OCI-LY3 (cell line): ENCODE measurements around the gene GPC3.

Source experiments
- CTCF ChIP-seq: fragments of 200-600, 300-600 bp; sonication (generic); IDR thresholded peaks from 2 replicates; pipeline ENCODE4 v1.5.1; 2014; ENCODE audit warnings: antibody characterized with exemption, low read length, low read depth
- EZH2phosphoT487 ChIP-seq: fragments of 200-600 bp; shearing (Covaris generic); IDR thresholded peaks from 2 replicates; pipeline ENCODE4 v1.6.1; 2018; ENCODE audit warnings: antibody characterized with exemption, mixed run types, low read depth

- TF ChIP-seq CTCF (no peak), EZH2phosphoT487 (no peak)
Observed at GRCh38 chrX:133523081-133523487, 462.3 kb downstream of the GPC3 start.
